Keratinocyte (primary cell): ENCODE measurements around the gene ZNF425.

Source experiments
- EZH2 ChIP-seq: IDR thresholded peaks from one replicate; pipeline ENCODE4 v1.6.1; 2012; ENCODE audit warnings: inconsistent platforms, mild to moderate bottlenecking, low read length, moderate library complexity
- TF ChIP-seq, protein P1 (sequence below), 3 experiments: IDR thresholded peaks in 1 of 3; conservative IDR thresholded peaks in 1 of 3; optimal IDR thresholded peaks in 1 of 3; 2 replicates in 2 of 3; 3 replicates in 1 of 3; pipeline versions ENCODE3 to v1.5.1; 2011; ENCODE audit warnings: low read length in 3 of 3, mild to moderate bottlenecking in 3 of 3, moderate library complexity in 2 of 3, control low read depth in 1 of 3, inconsistent platforms in 1 of 3; ENCODE audit not compliant: insufficient read depth in 2 of 3; ENCODE audit errors: extremely low read depth in 1 of 3

DNA sequence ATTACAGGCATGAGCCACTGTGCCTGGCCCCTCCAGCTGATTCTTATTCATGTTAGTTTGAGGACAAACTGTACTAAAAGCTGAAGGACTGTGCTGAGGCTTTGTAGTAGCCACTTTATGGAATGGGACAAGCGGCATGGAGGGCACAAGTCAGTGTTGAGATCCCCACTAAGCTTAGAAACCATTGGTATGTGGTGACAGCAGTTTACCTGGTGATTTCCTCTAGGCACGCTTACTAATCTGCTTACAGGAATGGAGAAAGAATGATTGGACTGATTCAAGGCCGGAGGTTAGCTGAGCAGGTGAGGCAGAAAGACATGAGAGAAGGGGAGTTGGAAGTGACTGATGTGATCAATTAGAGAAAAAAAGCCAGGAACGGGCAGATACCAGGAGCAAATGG, 24.9 kb upstream of the ZNF425 start:
- TF ChIP-seq, protein P1, sequence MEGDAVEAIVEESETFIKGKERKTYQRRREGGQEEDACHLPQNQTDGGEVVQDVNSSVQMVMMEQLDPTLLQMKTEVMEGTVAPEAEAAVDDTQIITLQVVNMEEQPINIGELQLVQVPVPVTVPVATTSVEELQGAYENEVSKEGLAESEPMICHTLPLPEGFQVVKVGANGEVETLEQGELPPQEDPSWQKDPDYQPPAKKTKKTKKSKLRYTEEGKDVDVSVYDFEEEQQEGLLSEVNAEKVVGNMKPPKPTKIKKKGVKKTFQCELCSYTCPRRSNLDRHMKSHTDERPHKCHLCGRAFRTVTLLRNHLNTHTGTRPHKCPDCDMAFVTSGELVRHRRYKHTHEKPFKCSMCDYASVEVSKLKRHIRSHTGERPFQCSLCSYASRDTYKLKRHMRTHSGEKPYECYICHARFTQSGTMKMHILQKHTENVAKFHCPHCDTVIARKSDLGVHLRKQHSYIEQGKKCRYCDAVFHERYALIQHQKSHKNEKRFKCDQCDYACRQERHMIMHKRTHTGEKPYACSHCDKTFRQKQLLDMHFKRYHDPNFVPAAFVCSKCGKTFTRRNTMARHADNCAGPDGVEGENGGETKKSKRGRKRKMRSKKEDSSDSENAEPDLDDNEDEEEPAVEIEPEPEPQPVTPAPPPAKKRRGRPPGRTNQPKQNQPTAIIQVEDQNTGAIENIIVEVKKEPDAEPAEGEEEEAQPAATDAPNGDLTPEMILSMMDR (optimal IDR thresholded peaks at IDR 0.05 in 1 of 3, IDR thresholded peaks at IDR 0.05 in 1 of 3, conservative IDR thresholded peaks at IDR 0.05 in 1 of 3; ENCODE audit: extremely low read depth in 1 of 3, insufficient read depth in 2 of 3, low read length in 3 of 3) = no peak
- TF ChIP-seq EZH2 = no peak
